AG04449 (cell line): ENCODE results near the gene PHTF1.

ENCODE experiments used
- CTCF ChIA-PET: fragments of 350-600 bp; formaldehyde crosslinking; extraction: SDS; loops from one replicate; lab custom pipeline; 2021; ENCODE audit warnings: antibody characterized with exemption; lab: Yijun Ruan, JAX
- POLR2A ChIA-PET: fragments of 400-600, 350-600 bp; formaldehyde crosslinking; extraction: SDS; loops from one replicate; lab custom pipeline; 2020; ENCODE audit warnings: antibody characterized with exemption, inconsistent platforms; lab: Yijun Ruan, JAX
- DNase-seq: peaks from one replicate; pipeline ENCODE4 v3.0.0-alpha.2; 2010; ENCODE audit warnings: low read depth, low spot score
- H3K4me3 ChIP-seq: 2 replicates; pipeline ENCODE4 v1.5.1; 2011; ENCODE audit warnings: low read depth, mild to moderate bottlenecking, control low read depth, low read length
- TF ChIP-seq, protein P1 (sequence below): IDR thresholded peaks from one replicate; pipeline ENCODE4 v1.5.1; 2011; ENCODE audit warnings: mild to moderate bottlenecking, moderate library complexity, low read length, control low read depth, inconsistent platforms; ENCODE audit not compliant: insufficient read depth; ENCODE audit errors: missing control alignments

PHTF1 gene

DNA sequence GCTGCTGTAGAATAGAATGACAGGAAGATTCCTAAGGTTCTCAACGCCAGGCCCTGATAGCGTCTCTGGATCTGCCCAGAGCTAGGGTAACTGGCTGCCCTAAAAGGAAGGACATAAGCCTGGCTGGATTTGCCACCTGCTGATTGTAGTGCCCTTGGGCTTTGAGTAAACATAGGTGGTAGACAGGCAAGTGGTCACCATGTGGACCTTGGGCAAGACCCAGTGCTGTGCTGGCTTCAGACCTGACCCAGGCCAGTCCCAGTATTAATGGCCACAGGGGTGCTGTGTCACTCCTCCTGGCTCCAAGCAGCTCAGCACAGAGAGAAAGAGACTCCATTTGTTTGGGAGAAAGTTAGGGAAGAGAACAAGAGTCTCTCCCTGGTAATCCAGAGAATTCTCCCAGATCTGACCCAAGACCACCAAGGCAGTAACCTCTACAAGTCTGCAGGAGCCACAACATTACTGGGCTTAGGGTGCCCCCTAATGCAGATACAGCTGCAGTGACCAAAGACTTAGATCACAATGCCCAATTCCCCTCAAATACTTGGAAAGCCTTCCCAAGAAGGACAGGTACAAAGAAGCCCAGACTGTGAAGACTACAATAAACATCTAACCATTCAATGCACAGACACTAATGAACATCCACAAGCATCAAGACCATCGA is 44.5 kb downstream of the PHTF1 start:
- CTCF ChIA-PET: no interaction called here
- POLR2A ChIA-PET: no interaction called here
- no peak overlapping the region for H3K4me3 ChIP-seq
- TF ChIP-seq, protein P1, sequence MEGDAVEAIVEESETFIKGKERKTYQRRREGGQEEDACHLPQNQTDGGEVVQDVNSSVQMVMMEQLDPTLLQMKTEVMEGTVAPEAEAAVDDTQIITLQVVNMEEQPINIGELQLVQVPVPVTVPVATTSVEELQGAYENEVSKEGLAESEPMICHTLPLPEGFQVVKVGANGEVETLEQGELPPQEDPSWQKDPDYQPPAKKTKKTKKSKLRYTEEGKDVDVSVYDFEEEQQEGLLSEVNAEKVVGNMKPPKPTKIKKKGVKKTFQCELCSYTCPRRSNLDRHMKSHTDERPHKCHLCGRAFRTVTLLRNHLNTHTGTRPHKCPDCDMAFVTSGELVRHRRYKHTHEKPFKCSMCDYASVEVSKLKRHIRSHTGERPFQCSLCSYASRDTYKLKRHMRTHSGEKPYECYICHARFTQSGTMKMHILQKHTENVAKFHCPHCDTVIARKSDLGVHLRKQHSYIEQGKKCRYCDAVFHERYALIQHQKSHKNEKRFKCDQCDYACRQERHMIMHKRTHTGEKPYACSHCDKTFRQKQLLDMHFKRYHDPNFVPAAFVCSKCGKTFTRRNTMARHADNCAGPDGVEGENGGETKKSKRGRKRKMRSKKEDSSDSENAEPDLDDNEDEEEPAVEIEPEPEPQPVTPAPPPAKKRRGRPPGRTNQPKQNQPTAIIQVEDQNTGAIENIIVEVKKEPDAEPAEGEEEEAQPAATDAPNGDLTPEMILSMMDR: no peak
- DNase-seq: no peak

DNA sequence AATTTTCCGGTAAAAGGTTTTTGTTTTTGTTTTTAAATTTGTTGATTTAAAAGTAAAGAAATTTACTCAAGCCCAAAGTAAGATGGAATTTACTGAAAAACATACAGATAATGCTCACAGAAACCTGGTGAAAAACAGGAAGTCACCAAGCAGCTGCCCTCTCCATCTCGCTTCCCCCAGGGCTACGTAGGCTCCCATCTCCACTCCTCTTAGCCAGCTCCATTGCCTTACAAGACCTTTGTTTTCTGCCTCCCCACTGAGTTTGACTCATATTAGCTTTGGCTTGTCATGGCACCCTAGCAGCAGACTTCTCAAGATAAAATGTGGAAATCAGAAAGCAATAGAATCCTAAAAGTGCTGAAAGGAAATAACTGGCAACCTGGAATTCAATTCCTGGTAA is 57.9 kb downstream of the PHTF1 start:
- DNase-seq: no peak
- TF ChIP-seq, protein P1: no peak
- CTCF ChIA-PET: no interaction called here
- POLR2A ChIA-PET: no interaction called here
- H3K4me3 ChIP-seq: no peak overlapping the region

DNA sequence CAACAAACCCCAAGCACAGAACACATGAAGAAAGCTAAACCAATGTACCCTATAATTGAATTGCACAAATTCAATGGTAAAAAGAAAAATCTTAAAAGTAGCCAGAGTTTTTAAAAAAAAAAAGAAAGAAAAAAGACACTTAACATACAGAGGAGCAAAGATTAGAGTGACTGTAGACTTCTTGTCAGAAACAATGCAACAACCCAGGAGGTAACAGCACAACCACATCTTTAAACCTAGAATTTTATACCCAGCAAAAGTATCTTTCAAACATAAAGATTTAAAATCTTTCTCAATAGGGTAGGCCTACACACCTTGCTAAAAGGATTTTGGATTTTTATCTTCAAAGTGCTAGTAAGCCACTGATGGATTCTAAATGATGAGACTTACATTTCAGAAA is 64.4 kb downstream of the PHTF1 start:
- ChIA-PET CTCF (no interaction called here), POLR2A (no interaction called here)
- DNase-seq: no peak
- H3K4me3 ChIP-seq: no peak overlapping the region
- TF ChIP-seq, protein P1: no peak

DNA sequence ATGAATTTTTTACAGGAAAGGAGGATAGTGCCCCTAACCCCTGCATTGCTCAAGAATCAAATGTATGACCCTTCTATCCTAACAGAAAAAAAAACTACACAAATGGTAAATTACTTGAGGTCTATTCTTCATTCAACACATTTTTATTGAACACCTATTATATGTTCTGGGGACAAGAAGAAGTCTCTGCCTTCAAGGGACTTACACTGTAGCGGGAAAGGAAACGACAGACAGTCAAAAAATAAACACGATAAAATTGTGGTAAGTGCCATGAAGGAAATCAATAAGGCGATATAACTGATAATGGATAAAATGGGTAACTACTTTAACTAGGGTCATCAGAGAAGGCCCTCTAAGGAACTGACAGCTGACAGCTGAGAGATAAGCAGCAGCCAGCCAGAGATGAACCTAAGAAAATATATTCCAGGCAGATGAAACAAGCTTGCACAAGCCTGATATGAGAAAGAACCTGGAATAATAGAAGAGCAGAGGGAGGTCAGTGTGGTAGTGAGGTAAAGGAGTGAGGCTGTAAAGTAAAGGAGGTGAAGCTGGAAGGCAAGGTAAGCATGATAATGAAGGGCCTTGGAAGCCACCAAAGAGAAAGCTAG is 66.4 kb downstream of the PHTF1 start:
- POLR2A ChIA-PET: no interaction called here
- CTCF ChIA-PET: interaction anchor here (1.1 to 1.7 kb wide), 2 partner anchors 12 to 15 kb away, joined by 3 to 11 read pairs; no protein-coding TSS in a partner anchor
- TF ChIP-seq, protein P1: no peak
- H3K4me3 ChIP-seq: no peak overlapping the region
- no peak for DNase-seq

DNA sequence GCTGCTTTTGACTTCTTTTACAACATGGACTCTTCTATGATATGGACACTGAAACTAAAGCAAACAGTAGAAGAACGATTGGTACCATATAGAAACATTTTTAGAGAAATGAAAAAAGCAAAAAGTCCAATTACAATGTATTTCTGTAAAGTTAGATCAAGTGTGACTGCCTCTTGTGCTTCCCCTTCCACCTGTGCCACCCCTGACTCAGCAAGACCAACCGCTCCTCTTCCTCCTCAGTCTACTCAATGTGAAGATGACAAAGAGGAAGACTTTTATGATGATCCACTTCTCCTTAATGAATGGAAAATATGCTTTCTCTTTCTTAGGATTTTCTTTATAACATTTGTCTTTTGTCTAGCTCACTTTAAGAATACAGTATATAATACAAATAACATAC is 66.9 kb downstream of the PHTF1 start:
- H3K4me3 ChIP-seq: no peak overlapping the region
- DNase-seq: no peak
- CTCF ChIA-PET: interaction anchor here (1.1 to 1.7 kb wide), 2 partner anchors 11 to 14 kb away, joined by 3 to 11 read pairs; no protein-coding TSS in a partner anchor
- POLR2A ChIA-PET: no interaction called here
- TF ChIP-seq, protein P1: no peak

DNA sequence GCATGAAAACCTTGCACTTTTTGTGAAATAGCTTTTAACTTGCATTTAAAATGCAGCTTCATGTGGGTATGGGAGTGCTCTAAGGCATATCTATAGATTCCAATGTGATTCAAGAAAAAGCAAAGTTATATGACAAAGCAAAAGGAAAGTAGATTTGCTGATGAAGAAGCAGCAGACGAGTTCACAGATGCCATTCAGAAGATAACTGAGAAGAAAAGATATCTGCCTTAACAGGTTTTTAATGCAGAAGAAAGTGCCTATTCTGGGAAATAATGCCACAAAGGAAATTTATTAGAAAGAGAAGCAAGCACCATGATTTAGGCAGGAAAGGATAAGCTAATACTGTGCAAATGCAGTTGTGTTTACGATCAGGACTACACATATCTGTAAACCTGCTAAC is 68.1 kb downstream of the PHTF1 start:
- no peak overlapping the region for H3K4me3 ChIP-seq
- CTCF ChIA-PET: interaction anchor here (1.1 to 1.7 kb wide), 2 partner anchors 13 kb away, joined by 3 to 11 read pairs; no protein-coding TSS in a partner anchor
- TF ChIP-seq, protein P1: no peak
- POLR2A ChIA-PET: no interaction called here
- DNase-seq: no peak
